ENCODE data around the gene EIF2S3.

GRCh38 chrX:24079411-24079810 is 24.7 kb downstream of the EIF2S3 start:
- TF ChIP-seq ZNF274 (IDR thresholded peaks at IDR 0.05; ENCODE audit: low read depth, low read length) (no peak), SUZ12 (IDR thresholded peaks at IDR 0.05; ENCODE audit: extremely low read depth, insufficient read depth, insufficient read length) (no peak), YY1 (IDR thresholded peaks at IDR 0.05; ENCODE audit: insufficient read depth, insufficient read length) (no peak)
